ENCODE measurements around the gene MRPS35.

Gene MRPS35

GRCh38 chr12:27710592-27711316 is at the start of gene MRPS35:
Gene MRPS35, plus strand, starts transcription at chr12:27710832. Its CDS starts 12 bp downstream, at chr12:27710844.
- peak; percentile 74 to 85 for DNase-seq (ENCODE audit: extremely low read depth in 1 of 2, low read depth in 1 of 2)

- no peak for DNase-seq (ENCODE audit: extremely low read depth in 1 of 2, low read depth in 1 of 2)
These were observed 44.9 kb upstream of the MRPS35 start for GRCh38 chr12:27665704-27666103.

- no peak for DNase-seq (ENCODE audit: extremely low read depth in 1 of 2, low read depth in 1 of 2)
These were observed 44.1 kb upstream of the MRPS35 start for GRCh38 chr12:27666510-27666909.

GRCh38 chr12:27667540-27667939 is 43.1 kb upstream of the MRPS35 start:
- DNase-seq (ENCODE audit: extremely low read depth in 1 of 2, low read depth in 1 of 2) = no peak

DNA sequence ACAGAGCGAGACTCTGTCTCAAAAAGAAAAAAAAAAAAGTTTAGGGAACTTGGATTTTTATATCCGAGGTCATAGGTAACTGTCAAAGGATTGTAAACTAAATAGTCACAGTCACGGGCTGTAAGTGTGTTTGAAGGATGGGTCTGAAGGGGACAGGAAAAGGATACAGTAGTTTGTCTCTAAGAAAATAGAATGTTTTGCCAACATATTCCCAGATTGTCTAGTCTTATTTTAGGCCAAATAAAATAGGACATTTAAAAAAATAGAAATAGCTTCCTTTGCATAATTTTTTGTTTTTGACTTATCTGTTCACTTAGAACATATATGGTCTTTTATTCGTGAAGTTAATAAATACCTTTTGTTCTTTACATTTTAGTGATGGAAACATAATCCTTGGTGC is 38.6 kb upstream of the MRPS35 start:
- DNase-seq (ENCODE audit: extremely low read depth in 1 of 2, low read depth in 1 of 2) = no peak

DNA sequence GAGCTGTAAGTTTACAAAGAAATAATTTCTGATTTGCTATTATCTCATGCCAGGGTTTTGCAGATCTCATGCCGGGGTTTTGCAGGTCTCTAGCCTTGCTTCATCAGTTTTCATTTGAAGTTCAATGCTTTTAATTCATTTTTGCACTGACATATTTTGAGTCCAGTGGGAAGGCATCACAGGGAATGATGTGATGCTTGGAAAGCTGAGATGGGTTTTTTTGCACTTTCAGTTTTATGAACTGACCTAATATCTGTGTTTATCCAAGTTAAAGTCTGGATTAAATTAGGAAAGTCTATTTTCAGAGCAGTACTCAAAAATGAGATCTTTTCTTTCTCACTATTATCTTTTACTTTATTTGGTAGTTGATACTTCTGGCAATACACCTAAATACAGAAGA is 38.0 kb upstream of the MRPS35 start:
- no peak for DNase-seq (ENCODE audit: extremely low read depth in 1 of 2, low read depth in 1 of 2)

GRCh38 chr12:27673101-27673718 is 37.4 kb upstream of the MRPS35 start:
- no peak for DNase-seq (ENCODE audit: extremely low read depth in 1 of 2, low read depth in 1 of 2)

DNA sequence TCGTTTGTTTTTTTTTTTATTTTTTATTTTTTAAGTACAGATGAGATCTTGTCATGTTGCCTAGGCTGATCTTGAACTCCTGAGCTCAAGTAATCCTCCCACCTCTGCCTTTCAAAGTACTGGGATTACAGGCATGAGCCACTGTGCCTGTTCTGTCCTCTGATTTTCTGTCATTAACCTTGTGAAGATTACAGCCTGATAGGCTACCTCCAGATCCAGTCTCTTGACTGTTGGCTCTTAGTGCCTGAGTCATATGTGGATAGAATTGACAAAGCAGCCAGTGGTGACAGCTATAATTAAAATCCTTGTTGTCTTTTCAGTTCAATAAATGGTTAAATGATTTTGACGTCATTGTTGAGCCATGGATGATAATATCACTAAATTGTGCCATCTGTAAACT is 35.6 kb upstream of the MRPS35 start:
- DNase-seq (ENCODE audit: extremely low read depth in 1 of 2, low read depth in 1 of 2) = no peak

GRCh38 chr12:27680619-27681018 is 30.0 kb upstream of the MRPS35 start:
- DNase-seq (ENCODE audit: extremely low read depth in 1 of 2, low read depth in 1 of 2) = no peak

DNA sequence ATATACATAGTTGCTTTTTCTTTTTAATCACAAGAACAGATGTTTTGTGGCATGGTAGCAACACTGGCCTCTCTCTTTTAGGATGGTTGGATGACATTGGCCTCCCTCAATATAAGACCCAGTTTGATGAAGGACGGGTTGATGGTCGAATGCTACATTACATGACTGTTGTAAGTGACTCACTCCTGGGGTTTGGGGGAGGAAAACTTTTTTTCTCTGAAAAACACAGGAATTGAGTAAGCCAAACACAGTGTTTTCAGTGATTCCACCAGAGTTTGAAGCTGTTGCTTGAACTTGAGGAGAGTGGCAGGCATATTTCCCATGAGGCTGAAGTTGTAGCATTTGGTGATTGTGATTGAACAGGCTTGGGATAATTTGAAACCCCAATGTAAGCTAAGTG is 28.1 kb upstream of the MRPS35 start:
- DNase-seq (ENCODE audit: extremely low read depth in 1 of 2, low read depth in 1 of 2) = no peak

- no peak for DNase-seq (ENCODE audit: extremely low read depth in 1 of 2, low read depth in 1 of 2)
These were observed 25.4 kb upstream of the MRPS35 start for GRCh38 chr12:27685274-27685673.

DNA sequence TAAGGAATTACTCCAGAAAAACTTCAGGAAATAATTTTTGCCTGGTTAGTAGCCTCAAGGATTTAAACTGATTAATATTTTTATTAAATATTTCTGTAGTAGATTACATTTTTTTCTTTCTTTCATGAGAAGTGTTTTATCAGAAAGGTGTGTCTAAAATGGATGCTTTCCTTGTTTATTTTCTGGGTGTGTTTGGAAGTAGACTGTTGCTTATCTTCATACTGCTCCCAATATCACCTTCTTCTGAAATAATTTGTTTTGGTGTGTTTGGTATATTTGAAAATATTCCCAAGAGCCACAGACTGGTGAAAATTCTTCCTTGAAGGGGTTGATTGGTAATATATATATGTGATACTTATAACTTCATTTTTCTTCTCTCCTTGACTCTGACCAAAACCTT is 24.5 kb upstream of the MRPS35 start:
- no peak for DNase-seq (ENCODE audit: extremely low read depth in 1 of 2, low read depth in 1 of 2)

DNA sequence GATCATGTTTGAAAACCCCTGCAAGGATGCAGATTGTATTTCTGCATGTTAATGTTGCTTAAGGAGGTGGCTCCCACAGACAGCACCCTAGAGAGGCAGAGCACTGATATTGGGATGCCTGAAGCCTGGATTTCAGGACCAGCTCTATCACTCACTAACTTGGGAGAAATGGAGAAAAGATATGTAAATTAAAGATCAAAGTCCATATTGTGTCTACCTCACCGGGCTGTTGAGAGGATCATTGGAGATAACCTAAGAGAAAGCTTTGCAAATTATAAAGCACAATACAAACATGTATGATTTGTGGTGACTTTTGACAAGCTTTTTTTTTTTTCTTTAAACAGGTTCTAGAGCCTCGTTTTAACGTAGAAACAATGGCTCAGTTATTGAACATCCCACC is 22.0 kb upstream of the MRPS35 start:
- no peak for DNase-seq (ENCODE audit: extremely low read depth in 1 of 2, low read depth in 1 of 2)

- DNase-seq (ENCODE audit: extremely low read depth in 1 of 2, low read depth in 1 of 2) = no peak
These were observed 21.0 kb upstream of the MRPS35 start for GRCh38 chr12:27689558-27690180.

DNA sequence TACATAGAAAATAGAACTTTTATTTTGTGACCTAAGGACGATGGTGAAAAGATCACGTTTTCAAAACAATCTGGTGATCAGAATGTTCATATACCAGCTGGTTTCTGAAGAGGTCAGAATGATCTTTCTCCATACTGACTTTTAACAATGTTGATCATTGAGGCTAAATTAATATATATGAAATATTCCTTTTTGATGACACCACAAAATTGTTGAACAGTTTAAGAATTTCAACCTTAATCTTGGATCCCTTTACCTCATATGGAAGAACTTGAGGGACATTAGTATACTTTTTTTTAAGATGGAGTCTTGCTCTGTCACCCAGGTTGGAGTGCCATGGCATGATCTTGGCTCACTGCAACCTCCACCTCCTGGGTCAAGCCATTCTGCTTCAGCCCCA is 17.2 kb upstream of the MRPS35 start:
- no peak for DNase-seq (ENCODE audit: extremely low read depth in 1 of 2, low read depth in 1 of 2)

DNA sequence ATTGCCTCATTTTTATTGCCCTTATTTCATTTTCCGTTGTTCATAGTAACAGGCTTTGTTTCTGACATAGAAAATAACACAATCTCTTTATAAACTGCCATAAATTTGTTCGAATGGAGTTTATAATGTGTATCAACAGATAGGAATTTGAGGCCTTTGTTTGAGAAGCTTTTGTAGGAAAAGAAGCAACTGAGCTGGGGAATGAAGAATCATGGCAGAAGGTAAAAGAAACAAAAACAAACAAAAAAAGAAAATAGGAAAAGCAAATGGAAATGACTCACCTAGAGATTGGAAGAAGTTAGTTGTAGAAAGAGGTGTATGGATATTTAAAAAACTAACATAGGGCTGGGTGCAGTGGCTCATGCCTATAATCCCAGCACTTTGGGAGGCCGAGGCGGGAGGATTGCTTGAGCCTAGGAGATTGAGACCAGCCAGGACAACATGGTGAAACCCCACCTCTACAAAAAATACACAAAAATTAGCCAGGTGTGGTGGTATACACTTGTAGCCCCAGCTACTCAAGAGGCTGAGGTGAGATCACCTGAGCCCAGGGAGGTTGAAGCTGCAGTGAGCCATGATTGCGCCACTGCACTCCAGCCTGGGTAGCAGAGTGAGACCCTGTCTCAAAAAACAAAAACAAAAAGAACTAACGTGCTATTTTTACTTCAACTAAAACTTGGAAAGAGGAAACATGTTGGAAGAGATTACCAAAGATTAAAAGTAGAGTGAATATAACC is 14.9 kb upstream of the MRPS35 start:
- DNase-seq (ENCODE audit: extremely low read depth in 1 of 2, low read depth in 1 of 2) = no peak

- no peak for DNase-seq (ENCODE audit: extremely low read depth in 1 of 2, low read depth in 1 of 2)
These were observed 14.4 kb upstream of the MRPS35 start, which contains the start of gene REP15 for GRCh38 chr12:27696293-27696652. Gene REP15, plus strand, starts transcription at chr12:27696447. Its CDS starts 116 bp downstream, at chr12:27696563.

DNA sequence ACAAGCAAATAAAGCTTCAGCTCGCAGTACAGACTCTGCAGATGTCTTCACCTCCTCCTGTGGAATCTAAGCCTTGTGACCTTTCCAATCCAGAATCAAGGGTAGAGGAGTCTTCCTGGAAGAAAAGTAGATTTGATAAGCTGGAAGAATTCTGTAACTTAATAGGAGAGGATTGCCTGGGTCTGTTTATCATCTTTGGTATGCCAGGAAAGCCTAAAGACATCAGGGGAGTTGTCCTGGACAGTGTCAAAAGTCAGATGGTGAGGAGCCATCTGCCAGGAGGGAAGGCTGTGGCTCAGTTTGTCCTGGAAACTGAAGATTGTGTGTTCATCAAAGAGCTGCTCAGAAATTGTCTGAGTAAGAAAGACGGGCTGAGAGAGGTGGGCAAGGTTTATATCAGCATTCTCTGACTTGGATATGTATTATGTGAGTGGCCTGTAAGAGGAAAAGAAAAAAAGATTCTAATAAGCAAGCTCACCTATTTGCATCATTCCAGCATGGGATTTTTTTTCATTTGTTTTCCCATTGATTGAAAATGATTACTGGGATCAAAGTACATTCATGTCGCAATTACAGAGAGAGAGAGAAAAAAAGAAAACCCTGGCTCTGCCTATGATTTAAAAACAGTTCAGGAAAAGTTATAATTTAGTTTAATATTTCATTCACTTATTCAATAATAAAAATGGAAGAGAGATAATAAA is 13.6 kb upstream of the MRPS35 start:
- no peak for DNase-seq (ENCODE audit: extremely low read depth in 1 of 2, low read depth in 1 of 2)

DNA sequence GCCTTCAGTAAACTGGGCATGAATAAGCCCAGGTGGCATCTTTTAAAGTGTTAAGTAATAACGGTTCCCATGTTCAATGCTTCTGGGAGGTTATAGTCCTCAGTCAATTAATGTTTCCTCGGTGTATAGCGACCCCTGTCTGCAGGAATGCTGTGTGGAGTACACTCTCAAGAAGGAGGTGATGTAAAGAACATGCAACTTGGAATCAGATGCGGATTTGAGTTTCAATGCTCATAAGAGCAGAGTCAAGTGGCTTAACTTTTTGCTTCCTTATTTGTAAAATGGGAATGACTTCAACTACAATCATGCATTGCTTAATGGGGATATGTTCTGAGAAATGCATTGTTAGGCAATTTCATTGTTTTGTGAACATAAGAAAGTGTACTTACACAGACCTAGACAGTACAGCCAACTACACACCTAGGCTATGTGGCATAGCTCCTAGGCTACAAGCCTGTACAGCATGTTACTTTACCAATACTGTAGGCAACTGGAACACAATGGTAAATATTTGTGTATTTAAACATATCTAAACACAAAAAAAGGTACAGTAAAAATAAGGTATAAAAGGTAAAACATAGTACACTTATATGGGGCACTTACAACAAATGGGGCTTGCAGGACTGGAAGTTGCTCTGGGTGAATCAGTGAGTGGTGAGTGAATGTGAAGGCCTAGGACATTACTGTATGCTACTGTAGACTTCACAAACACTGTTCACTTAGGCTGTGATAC is 6.7 kb upstream of the MRPS35 start:
- DNase-seq (ENCODE audit: extremely low read depth in 1 of 2, low read depth in 1 of 2) = peak; percentile 37 to 45

GRCh38 chr12:27705263-27705662 is 5.4 kb upstream of the MRPS35 start:
- DNase-seq (ENCODE audit: extremely low read depth in 1 of 2, low read depth in 1 of 2) = no peak
